Measurements from ENCODE around the gene TMEFF2.

Gene TMEFF2

DNA sequence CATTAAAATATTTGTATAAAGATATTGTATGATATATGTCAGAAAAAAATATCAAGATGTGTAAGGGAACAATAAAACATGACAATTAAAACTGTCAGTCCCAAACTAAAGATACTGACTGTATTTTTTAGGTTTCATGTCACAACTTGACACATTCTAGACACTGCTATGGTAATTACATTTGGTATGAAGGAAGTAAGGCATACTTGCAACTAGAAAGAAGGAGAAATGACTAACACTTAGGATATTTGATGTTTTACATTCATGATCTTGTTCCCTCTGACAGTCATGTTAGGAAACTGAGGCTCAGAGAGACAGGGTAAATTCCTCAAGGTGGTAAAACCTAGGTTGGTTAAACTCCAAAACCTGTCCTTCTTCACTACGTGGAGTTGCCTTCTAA lies 68.3 kb downstream of the TMEFF2 start:
- no peak overlapping the region for H3K4me3 ChIP-seq (ENCODE audit: low read length, poor library complexity, severe bottlenecking)
- H3F3A ChIP-seq (ENCODE audit: low read depth): no peaks in the 10 kb centered on the region
- no peak for TF ChIP-seq EZH2phosphoT487 (IDR thresholded peaks at IDR 0.05; ENCODE audit: borderline replicate concordance)
- TF ChIP-seq, protein P1, sequence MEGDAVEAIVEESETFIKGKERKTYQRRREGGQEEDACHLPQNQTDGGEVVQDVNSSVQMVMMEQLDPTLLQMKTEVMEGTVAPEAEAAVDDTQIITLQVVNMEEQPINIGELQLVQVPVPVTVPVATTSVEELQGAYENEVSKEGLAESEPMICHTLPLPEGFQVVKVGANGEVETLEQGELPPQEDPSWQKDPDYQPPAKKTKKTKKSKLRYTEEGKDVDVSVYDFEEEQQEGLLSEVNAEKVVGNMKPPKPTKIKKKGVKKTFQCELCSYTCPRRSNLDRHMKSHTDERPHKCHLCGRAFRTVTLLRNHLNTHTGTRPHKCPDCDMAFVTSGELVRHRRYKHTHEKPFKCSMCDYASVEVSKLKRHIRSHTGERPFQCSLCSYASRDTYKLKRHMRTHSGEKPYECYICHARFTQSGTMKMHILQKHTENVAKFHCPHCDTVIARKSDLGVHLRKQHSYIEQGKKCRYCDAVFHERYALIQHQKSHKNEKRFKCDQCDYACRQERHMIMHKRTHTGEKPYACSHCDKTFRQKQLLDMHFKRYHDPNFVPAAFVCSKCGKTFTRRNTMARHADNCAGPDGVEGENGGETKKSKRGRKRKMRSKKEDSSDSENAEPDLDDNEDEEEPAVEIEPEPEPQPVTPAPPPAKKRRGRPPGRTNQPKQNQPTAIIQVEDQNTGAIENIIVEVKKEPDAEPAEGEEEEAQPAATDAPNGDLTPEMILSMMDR (conservative IDR thresholded peaks at IDR 0.05; ENCODE audit: low read length): no peak
- no peak overlapping the region for H2AFZ ChIP-seq (ENCODE audit: low read length)
- no peaks in the 10 kb centered on the region for H4K20me1 ChIP-seq (ENCODE audit: insufficient read depth, low read length, poor library complexity, severe bottlenecking)
- no peaks in the 10 kb centered on the region for H3K27me3 ChIP-seq (ENCODE audit: insufficient read depth, low read length, poor library complexity, severe bottlenecking)
- no peak overlapping the region for H3K9ac ChIP-seq (ENCODE audit: low read depth, low read length, poor library complexity, severe bottlenecking)
- H3K9me3 ChIP-seq (ENCODE audit: insufficient read depth, low read depth, low read length): no peaks in the 10 kb centered on the region
- no peaks in the 10 kb centered on the region for H3K9me2 ChIP-seq (replicated peaks; ENCODE audit: low read depth, low read length)
- H3K79me2 ChIP-seq (ENCODE audit: insufficient read depth, low read length): no peaks in the 10 kb centered on the region
- H3K4me1 ChIP-seq (ENCODE audit: insufficient read depth, low read length, poor library complexity, severe bottlenecking): no peaks in the 10 kb centered on the region
- H3K36me3 ChIP-seq (ENCODE audit: insufficient read depth, low read length): no peaks in the 10 kb centered on the region
- no peak overlapping the region for H3K4me2 ChIP-seq (ENCODE audit: low read depth, low read length, poor library complexity, severe bottlenecking)

DNA sequence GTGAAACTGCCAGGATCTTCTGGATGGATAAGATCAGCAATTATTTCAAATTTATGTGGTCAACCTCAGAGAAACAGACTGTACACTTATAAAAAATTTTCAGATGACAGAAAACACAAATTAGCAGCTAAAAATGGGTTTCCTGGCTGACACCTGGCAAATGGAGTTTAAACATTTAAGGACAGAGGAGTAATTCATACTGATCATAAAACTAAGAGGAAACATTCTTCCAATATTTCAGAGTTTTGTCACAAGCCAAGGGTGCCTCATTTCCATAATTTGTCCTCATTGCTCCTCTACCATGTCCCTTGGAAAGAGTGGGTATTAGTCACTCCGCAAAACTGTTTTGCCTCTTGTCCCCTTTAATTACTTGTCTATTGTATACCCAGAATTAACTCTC lies 70.2 kb downstream of the TMEFF2 start:
- H3K79me2 ChIP-seq (ENCODE audit: insufficient read depth, low read length): no peaks in the 10 kb centered on the region
- no peak overlapping the region for H3K4me2 ChIP-seq (ENCODE audit: low read depth, low read length, poor library complexity, severe bottlenecking)
- no peaks in the 10 kb centered on the region for H4K20me1 ChIP-seq (ENCODE audit: insufficient read depth, low read length, poor library complexity, severe bottlenecking)
- no peak overlapping the region for H3K4me3 ChIP-seq (ENCODE audit: low read length, poor library complexity, severe bottlenecking)
- H3K4me1 ChIP-seq (ENCODE audit: insufficient read depth, low read length, poor library complexity, severe bottlenecking): no peaks in the 10 kb centered on the region
- no peak overlapping the region for H3K9ac ChIP-seq (ENCODE audit: low read depth, low read length, poor library complexity, severe bottlenecking)
- H3K9me3 ChIP-seq (ENCODE audit: insufficient read depth, low read depth, low read length): no peaks in the 10 kb centered on the region
- no peaks in the 10 kb centered on the region for H3K27me3 ChIP-seq (ENCODE audit: insufficient read depth, low read length, poor library complexity, severe bottlenecking)
- TF ChIP-seq EZH2phosphoT487 (IDR thresholded peaks at IDR 0.05; ENCODE audit: borderline replicate concordance): no peak
- TF ChIP-seq, protein P1 (conservative IDR thresholded peaks at IDR 0.05; ENCODE audit: low read length): no peak
- H3K36me3 ChIP-seq (ENCODE audit: insufficient read depth, low read length): no peaks in the 10 kb centered on the region
- H3K9me2 ChIP-seq (replicated peaks; ENCODE audit: low read depth, low read length): no peaks in the 10 kb centered on the region
- H2AFZ ChIP-seq (ENCODE audit: low read length): no peak overlapping the region
- H3F3A ChIP-seq (ENCODE audit: low read depth): no peaks in the 10 kb centered on the region

DNA sequence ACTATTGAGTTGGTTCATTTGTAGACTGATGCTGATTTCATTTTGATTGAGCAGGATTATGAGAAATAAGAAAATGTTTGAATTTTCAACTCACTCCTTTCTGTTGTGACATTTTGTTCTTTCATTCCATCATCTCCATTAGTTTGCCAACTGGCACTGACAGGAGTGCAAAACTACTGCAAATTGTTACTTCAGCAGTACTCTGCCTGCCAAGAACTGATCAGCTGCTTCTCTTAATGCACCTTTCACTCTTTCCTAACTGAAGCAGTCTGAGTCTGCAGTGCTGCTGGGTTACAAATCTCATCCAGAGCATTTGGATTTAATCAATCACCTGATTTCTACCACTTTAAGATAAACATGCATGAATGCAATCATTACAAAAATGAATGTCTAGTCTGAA lies 70.9 kb downstream of the TMEFF2 start:
- no peak overlapping the region for H2AFZ ChIP-seq (ENCODE audit: low read length)
- no peak for TF ChIP-seq EZH2phosphoT487 (IDR thresholded peaks at IDR 0.05; ENCODE audit: borderline replicate concordance)
- TF ChIP-seq, protein P1 (conservative IDR thresholded peaks at IDR 0.05; ENCODE audit: low read length): no peak
- H3F3A ChIP-seq (ENCODE audit: low read depth): no peaks in the 10 kb centered on the region
- H3K9me3 ChIP-seq (ENCODE audit: insufficient read depth, low read depth, low read length): no peaks in the 10 kb centered on the region
- no peaks in the 10 kb centered on the region for H3K4me1 ChIP-seq (ENCODE audit: insufficient read depth, low read length, poor library complexity, severe bottlenecking)
- no peaks in the 10 kb centered on the region for H3K36me3 ChIP-seq (ENCODE audit: insufficient read depth, low read length)
- no peak overlapping the region for H3K4me2 ChIP-seq (ENCODE audit: low read depth, low read length, poor library complexity, severe bottlenecking)
- no peaks in the 10 kb centered on the region for H3K79me2 ChIP-seq (ENCODE audit: insufficient read depth, low read length)
- no peaks in the 10 kb centered on the region for H3K27me3 ChIP-seq (ENCODE audit: insufficient read depth, low read length, poor library complexity, severe bottlenecking)
- no peaks in the 10 kb centered on the region for H3K9me2 ChIP-seq (replicated peaks; ENCODE audit: low read depth, low read length)
- H4K20me1 ChIP-seq (ENCODE audit: insufficient read depth, low read length, poor library complexity, severe bottlenecking): no peaks in the 10 kb centered on the region
- H3K9ac ChIP-seq (ENCODE audit: low read depth, low read length, poor library complexity, severe bottlenecking): no peak overlapping the region
- H3K4me3 ChIP-seq (ENCODE audit: low read length, poor library complexity, severe bottlenecking): no peak overlapping the region

Data from Loucy (cell line).